HK-2 (cell line): ENCODE measurements around the gene ZNF598.
"Not testable (repeated sequence)": the region's sequence is repeated elsewhere in the genome, so short reads cannot be mapped to it uniquely, and the experiment has no call there.

ENCODE experiments used
- DNase-seq: peaks from one replicate; pipeline ENCODE4 v3.0.0-alpha.2; 2018; ENCODE audit not compliant: unreplicated experiment

ZNF598 gene

GRCh38 chr16:1975432-1976215 is 34.0 kb downstream of the ZNF598 start:
- no peak for DNase-seq

DNA sequence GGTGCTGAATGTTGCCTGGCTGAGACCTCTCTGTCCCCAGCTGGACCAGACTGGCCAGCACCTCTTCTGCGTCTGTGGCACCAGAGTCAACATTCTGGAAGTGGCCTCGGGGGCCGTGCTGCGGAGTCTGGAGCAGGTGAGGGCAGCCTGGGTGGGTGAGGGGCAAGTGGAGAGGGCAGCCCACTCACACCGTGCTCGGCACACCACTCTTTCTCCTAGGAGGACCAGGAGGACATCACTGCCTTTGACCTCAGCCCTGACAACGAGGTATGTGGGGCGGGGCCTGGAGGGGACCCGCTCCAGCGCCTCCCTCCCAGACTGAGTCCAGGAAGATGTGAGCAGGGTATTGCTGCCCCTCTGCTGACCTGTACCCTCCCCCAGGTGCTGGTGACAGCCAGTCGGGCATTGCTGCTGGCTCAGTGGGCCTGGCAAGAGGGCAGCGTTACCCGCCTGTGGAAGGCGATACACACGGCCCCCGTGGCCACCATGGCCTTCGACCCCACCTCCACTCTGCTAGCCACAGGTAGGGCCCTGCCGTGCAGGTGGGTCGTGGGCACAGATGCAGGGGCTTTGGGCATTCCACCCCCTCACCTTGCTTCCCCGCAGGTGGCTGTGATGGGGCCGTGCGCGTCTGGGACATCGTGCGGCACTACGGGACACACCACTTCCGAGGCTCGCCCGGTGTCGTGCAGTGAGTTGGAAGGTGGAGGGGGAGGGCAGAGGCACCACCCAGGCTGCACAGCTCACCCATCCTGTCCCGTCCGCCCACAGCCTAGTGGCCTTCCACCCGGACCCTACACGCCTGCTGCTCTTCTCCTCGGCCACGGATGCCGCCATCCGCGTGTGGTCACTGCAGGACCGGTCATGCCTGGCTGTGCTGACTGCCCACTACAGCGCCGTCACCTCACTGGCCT is 35.2 kb downstream of the ZNF598 start:
- no peak for DNase-seq

GRCh38 chr16:1973461-1974156 is 36.0 kb downstream of the ZNF598 start:
- no peak for DNase-seq

DNA sequence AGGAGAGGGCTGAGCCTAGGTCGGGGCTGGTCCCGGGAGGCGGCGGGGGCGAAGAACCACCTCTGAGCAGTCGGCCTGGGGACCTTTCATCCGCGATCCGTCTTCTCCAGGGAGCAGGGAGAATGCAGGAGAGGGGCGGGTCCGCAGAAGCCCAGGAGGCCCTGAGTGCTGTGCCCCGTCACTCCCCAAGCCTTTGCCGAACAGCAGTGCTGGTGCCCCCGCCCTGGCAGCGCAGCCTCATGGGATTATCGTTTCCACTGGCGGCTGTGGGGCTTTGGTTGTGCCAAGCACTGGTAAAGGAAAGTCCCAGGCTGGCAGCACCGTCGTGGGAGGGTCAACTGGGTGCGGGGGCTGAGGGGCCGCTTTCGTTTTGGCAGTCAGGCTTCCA is 37.1 kb downstream of the ZNF598 start:
- DNase-seq, result peak; percentile 32

DNA sequence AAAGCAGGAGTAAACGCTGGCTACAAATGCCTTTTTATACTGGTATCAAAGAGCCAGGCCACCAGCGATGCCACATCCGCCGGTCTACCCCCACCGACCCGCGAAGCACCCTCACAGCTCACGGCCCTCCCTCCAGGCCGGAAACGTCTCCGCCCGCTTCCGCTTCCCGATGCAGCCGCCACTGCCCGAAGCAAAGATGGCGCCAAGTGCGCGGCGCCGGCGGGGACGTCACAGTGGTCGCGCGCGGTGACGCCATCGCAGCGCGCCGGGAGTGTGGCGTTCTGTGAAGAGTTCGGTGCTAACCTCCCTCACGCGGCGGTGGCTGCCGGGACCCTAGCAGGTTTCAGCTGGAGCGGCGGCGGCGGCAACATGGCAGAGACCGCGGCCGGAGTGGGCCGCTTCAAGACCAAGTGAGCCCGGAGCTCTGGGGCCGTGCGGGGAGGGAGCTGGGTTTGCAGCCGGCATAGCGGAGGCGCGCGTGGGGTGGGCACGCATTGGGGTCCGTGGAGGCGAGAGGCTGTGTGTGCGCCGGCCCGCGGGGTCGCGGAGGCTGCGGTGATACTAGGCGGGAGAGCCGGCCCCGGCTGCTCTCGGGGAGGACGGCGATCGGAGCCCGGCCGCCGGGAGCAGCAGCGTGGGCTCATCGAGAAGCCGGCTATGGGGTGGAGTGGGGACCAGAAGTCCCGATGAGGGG is 37.7 kb downstream of the ZNF598 start, which contains the start of gene TBL3:
Gene TBL3, plus strand, starts transcription at position 258 of the 694 bp plus-strand sequence. Its CDS starts 112 bp downstream, at position 370.
- DNase-seq, result peak; percentile 89

DNA sequence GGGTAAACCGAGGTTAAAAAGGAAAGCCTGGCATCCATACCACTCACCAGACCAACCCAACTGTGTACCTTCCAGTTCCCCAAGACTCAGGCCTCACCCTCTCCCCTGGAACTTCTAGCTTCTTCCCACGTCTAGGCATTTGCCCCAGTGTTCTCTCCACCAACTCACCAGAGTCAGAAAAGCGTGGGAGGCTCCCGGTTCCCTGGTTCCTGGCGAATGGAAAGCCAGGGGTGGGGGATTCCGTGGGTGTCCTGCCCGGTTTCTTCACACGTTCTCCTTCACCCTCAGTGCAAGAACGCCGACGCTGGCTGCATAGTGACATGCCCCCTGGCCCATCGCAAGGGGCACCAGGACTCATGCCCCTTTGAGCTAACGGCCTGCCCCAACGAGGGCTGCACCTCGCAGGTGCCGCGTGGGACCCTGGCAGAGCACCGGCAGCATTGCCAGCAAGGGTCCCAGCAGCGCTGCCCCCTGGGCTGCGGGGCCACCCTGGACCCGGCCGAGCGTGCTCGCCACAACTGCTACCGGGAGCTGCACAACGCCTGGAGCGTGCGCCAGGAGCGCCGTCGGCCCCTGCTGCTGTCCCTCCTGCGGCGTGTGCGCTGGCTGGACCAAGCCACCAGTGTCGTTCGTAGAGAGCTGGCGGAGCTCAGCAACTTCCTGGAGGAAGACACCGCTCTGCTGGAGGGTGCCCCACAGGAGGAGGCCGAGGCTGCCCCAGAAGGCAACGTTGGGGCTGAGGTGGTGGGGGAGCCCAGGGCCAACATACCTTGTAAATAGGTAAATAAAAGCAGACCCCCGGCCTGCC is 41.3 kb downstream of the ZNF598 start:
- no peak for DNase-seq

GRCh38 chr16:1966460-1966859 is 43.2 kb downstream of the ZNF598 start, which contains the start of gene RNF151:
Gene RNF151, plus strand, starts transcription at chr16:1966856. Its CDS starts 26 bp downstream, at chr16:1966882.
- DNase-seq, result no peak

- DNase-seq, result no peak
Observed at GRCh38 chr16:1965396-1966001, 44.1 kb downstream of the ZNF598 start.

DNA sequence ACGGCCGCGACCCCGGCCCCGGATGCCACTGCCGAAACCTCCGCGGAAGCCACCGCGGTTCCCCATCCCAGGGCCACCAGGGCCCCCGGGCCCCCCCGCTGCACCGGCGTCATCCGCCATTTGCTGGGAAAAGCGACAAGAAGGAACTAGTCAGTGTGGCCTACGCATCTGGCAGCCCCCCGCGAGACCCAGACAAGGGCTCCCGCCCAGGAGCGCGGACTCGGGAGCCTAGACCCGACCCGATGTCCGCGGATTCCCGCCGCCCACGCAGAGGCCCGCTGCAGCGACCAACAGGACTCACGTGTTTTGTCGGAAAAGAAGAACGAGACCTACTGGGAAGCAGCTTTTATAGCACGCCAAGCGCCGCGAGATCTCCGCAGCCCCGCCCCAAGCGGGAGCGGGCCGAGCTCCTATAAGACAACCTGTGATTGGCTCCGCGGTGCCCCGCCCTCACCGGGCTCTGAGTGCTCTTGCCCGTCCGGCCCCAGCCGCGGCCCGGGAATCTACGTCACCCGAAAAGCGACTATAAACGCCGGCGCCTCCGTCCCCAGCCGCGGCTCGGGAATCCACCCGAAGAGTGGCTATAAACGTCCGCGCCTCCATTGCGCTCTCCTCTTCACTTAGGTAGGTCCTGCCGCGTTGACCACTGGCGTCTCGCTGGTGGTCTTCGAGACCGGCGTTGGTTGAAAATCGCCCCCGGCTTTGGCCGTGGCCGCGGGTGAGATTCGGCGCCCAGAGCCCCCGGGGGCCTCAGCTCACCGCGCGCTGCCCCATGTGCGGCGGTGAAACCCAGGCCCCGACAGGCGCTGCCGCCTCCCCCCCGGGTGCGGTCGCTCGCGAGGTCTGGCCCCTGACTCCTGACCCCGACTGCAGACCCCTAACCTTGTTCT is 44.9 kb downstream of the ZNF598 start, which contains the start of gene RPS2:
Gene RPS2, minus strand, starts transcription at position 321 of the 890 bp plus-strand sequence. Its CDS starts 201 bp downstream, at position 120.
- DNase-seq, result peak; percentile 94

DNA sequence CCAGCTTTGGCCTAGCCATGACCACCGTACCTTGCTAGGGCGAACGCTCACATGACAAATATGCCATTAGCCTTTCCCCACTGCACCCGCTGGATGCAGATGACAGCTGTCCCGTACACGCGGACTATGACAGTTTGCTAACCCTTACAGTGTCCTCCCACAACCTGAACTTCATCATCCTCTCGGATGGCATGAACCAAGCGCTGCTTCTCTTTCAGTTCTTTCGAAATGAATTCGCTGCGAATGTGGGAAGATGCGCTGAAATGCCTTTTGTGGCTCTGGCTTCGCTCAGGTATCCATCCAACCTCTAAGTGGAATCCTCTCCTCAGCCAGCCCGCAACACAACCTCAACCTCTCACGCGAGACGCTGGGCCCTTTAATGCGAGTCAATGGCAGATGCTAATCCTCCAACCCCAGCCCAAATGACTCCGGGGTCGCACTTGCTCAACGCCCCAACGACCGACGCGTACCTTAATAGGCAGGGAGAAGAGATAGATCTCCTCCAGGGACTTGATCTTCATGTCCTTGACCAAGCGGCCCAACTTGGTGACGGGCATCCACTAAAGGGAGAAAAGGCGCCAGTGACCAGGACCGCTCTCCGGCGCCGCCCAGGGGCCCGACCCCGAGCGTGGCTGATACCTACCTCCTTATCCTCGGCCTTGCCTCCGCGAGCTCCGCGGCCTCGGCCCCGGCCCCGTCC is 45.7 kb downstream of the ZNF598 start:
- peak; percentile 11 for DNase-seq

- DNase-seq, result not testable (repeated sequence)
Observed at GRCh38 chr16:1962161-1963153, 47.2 kb downstream of the ZNF598 start.

DNA sequence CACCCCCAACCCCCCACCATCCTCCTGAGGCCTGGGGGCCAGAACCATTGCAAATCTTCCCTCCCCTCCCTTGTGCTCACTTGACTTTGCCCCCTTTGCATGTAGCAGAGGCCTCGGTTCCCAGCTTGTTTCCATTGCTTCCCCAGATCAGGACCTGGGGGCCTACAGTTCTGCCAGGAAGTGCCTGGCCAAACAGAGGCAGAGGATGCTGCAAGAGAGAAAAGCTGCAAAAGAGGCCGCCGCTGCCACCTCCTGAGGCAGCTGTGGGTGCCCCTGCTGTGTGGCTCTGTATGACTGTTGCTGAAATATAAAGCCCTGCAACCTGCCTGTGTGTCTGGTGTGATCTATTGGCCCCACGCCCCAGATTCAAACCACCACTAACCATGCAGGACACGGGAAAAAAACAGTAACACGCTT is 48.0 kb downstream of the ZNF598 start:
- DNase-seq, result no peak

- peak; percentile 55 for DNase-seq
Observed at GRCh38 chr16:1960665-1961630, 48.7 kb downstream of the ZNF598 start.

- DNase-seq, result peak; percentile 88
Observed at GRCh38 chr16:1959269-1960039, 50.2 kb downstream of the ZNF598 start, which contains the start of gene NDUFB10. Gene NDUFB10, plus strand, starts transcription at chr16:1959538. Its CDS starts 87 bp downstream, at chr16:1959625.
